GM23338 (cell line): ENCODE measurements around the gene DNAI1. TPM values are rescaled to one million over a fixed set of nuclear protein-coding genes. Genes with fewer than 3 reads are reported as not detected.
A peak's percentile ranks its signal among the peaks of the same experiment; 100 is the strongest.

Experiments used
- ATAC-seq: fragments of 200-7000 bp; cut with Tn5 transposase; 3 replicates; pipeline ENCODE4 v1.9.1; 2020
- DNase-seq: peaks from one replicate; pipeline ENCODE4 v3.0.0-alpha.2; 2015; ENCODE audit warnings: low spot score
- H2AFZ ChIP-seq: fragments of 200-600 bp; sonication (generic); 2 replicates; pipeline ENCODE4 v1.8.0; 2016; ENCODE audit warnings: antibody characterized with exemption, mild to moderate bottlenecking, moderate library complexity
- H3F3A ChIP-seq: fragments of 200-600 bp; sonication (generic); replicated peaks from 2 replicates; pipeline ENCODE4 v1.8.0; 2017; ENCODE audit warnings: antibody characterized with exemption, mixed run types, low read depth
- H3K27ac ChIP-seq: fragments of 200-600 bp; sonication (generic); 2 replicates; pipeline ENCODE4 v1.6.1; 2016; ENCODE audit warnings: low read depth
- H3K27me3 ChIP-seq: fragments of 200-600 bp; sonication (generic); 2 replicates; pipeline ENCODE4 v1.8.0; 2016; ENCODE audit warnings: mild to moderate bottlenecking, mixed run types, moderate library complexity; ENCODE audit not compliant: insufficient read depth
- H3K36me3 ChIP-seq: fragments of 200-600 bp; sonication (generic); 2 replicates; pipeline ENCODE4 v1.8.0; 2016; ENCODE audit warnings: mild to moderate bottlenecking; ENCODE audit not compliant: insufficient read depth
- H3K4me1 ChIP-seq: fragments of 200-600 bp; sonication (generic); 2 replicates; pipeline ENCODE4 v1.8.0; 2016; ENCODE audit warnings: mild to moderate bottlenecking, moderate library complexity; ENCODE audit not compliant: insufficient read depth
- H3K4me2 ChIP-seq: fragments of 200-600 bp; sonication (generic); 2 replicates; pipeline ENCODE4 v1.7.1; 2017; ENCODE audit warnings: mixed run types
- H3K4me3 ChIP-seq: fragments of 200-600 bp; sonication (generic); 2 replicates; pipeline ENCODE4 v1.6.1; 2016; ENCODE audit warnings: mixed run types
- H3K79me2 ChIP-seq: fragments of 200-600 bp; sonication (generic); replicated peaks from 2 replicates; pipeline ENCODE4 v1.8.0; 2017; ENCODE audit warnings: mild to moderate bottlenecking; ENCODE audit not compliant: insufficient read depth
- H3K9me2 ChIP-seq: fragments of 200-600 bp; sonication (generic); 2 replicates; pipeline ENCODE4 v1.8.0; 2017; ENCODE audit not compliant: insufficient read depth
- H4K20me1 ChIP-seq: fragments of 200-600 bp; sonication (generic); replicated peaks from 2 replicates; pipeline ENCODE4 v1.8.0; 2017; ENCODE audit warnings: mild to moderate bottlenecking; ENCODE audit not compliant: insufficient read depth
- H3K27ac Mint-ChIP-seq: 2 replicates; pipeline ENCODE4 v1.8.0; 2020; ENCODE audit warnings: inconsistent platforms, mild to moderate bottlenecking, moderate library complexity, mixed read lengths
- H3K27me3 Mint-ChIP-seq: 3 replicates; pipeline ENCODE4 v1.8.0; 2022; ENCODE audit warnings: low read depth, mild to moderate bottlenecking, moderate library complexity, mixed read lengths, inconsistent platforms; ENCODE audit not compliant: insufficient read depth, poor library complexity
- H3K36me3 Mint-ChIP-seq: 3 replicates; pipeline ENCODE4 v1.8.0; 2021; ENCODE audit warnings: low read depth, mild to moderate bottlenecking, inconsistent platforms, moderate library complexity, mixed read lengths
- H3K4me1 Mint-ChIP-seq: 3 replicates; pipeline ENCODE4 v1.8.0; 2020; ENCODE audit warnings: mild to moderate bottlenecking, inconsistent platforms, mixed read lengths
- H3K4me3 Mint-ChIP-seq: 3 replicates; pipeline ENCODE4 v1.8.0; 2021; ENCODE audit warnings: moderate library complexity, mild to moderate bottlenecking, inconsistent platforms, mixed read lengths
- H3K9me3 Mint-ChIP-seq: 3 replicates; pipeline ENCODE4 v1.8.0; 2020; ENCODE audit warnings: moderate library complexity, mild to moderate bottlenecking, inconsistent platforms, mixed read lengths
- EZH2 ChIP-seq: fragments of 200-600 bp; sonication (generic); IDR thresholded peaks from one replicate; pipeline ENCODE4 v1.8.0; 2017; ENCODE audit warnings: antibody characterized with exemption, mild to moderate bottlenecking, low read depth; ENCODE audit not compliant: unreplicated experiment
- EZH2phosphoT487 ChIP-seq: fragments of 200-600 bp; sonication (generic); IDR thresholded peaks from one replicate; pipeline ENCODE4 v1.8.1; 2018; ENCODE audit warnings: antibody characterized with exemption; ENCODE audit not compliant: unreplicated experiment
- JUNB ChIP-seq: IDR thresholded peaks from one replicate; pipeline ENCODE4 v1.6.1; 2016; ENCODE audit warnings: antibody characterized with exemption; ENCODE audit not compliant: unreplicated experiment
- NANOG ChIP-seq: IDR thresholded peaks from 2 replicates; pipeline ENCODE4 v1.6.1; 2016; ENCODE audit warnings: antibody characterized with exemption, borderline replicate concordance
- STAT1 ChIP-seq: IDR thresholded peaks from one replicate; pipeline ENCODE4 v1.6.1; 2016; ENCODE audit warnings: antibody characterized with exemption; ENCODE audit not compliant: unreplicated experiment
- ZNF331 ChIP-seq: fragments of 250-450 bp; sonication (Bioruptor Pico); IDR thresholded peaks from 2 replicates; pipeline ENCODE4 v1.5.0; 2020; ENCODE audit warnings: low read depth, mild to moderate bottlenecking, moderate library complexity
- polyA plus RNA-seq: library from polyadenylated mRNA; unstranded; fragments of >200 nt; fragmentation: Nextera tagmentation; extraction: Ambion mirVana; gene quantifications from 2 replicates; pipeline ENCODE4 v1.2.1, GENCODE V29; 2016
- total RNA-seq: library from RNA; depleted of rRNA; stranded (reverse); fragments of >200 nt; shearing (Covaris generic); gene quantifications from 2 replicates; pipeline ENCODE4 v1.2.3, GENCODE V29; 2014
- TF ChIP-seq, protein P1 (sequence below): IDR thresholded peaks from one replicate; pipeline ENCODE4 v1.6.1; 2018; ENCODE audit warnings: antibody characterized with exemption; ENCODE audit not compliant: unreplicated experiment
- TF ChIP-seq, protein P2 (sequence below), 2 experiments: fragments of 200-600 bp in 1 of 2; sonication (generic) in 1 of 2; conservative IDR thresholded peaks; 2 replicates each; pipeline versions ENCODE4 v1.5.1 to v1.6.1; 2016 to 2017; ENCODE audit warnings: antibody characterized with exemption in 2 of 2, low read depth in 2 of 2, mild to moderate bottlenecking in 2 of 2, moderate library complexity in 1 of 2
- TF ChIP-seq, protein P3 (sequence below): fragments of 250-450 bp; sonication (Bioruptor Pico); IDR thresholded peaks from 2 replicates; pipeline ENCODE4 v1.5.0; 2020; ENCODE audit warnings: mild to moderate bottlenecking, moderate library complexity
- TF ChIP-seq, protein P4 (sequence below): IDR thresholded peaks from 2 replicates; pipeline ENCODE4 v1.6.1; 2016; ENCODE audit warnings: antibody characterized with exemption

DNAI1 gene
- total and polyA plus RNA-seq, 2 experiments from 2014 or later = 1.0 to 1.1 TPM

DNA sequence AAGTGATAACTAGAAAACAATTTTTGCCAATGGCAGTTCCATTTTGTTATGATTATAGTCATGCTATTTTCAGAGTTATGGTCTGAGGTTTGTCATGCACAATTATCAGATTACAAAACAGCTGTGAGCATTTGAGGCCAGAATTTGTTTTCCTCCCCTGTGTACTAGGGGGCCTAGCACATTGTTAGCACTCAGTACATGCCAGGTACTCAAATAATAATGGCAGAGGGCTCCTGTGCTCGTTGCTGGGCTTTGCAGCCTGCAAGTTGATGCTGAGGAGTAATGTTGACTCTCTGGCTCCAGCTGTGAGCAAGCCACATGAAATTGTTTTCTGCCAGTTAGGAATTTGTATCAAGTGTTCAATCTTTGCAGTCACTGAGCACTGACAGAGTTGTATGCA lies 6.9 kb downstream of the DNAI1 start (continued):
- TF ChIP-seq, protein P1, sequence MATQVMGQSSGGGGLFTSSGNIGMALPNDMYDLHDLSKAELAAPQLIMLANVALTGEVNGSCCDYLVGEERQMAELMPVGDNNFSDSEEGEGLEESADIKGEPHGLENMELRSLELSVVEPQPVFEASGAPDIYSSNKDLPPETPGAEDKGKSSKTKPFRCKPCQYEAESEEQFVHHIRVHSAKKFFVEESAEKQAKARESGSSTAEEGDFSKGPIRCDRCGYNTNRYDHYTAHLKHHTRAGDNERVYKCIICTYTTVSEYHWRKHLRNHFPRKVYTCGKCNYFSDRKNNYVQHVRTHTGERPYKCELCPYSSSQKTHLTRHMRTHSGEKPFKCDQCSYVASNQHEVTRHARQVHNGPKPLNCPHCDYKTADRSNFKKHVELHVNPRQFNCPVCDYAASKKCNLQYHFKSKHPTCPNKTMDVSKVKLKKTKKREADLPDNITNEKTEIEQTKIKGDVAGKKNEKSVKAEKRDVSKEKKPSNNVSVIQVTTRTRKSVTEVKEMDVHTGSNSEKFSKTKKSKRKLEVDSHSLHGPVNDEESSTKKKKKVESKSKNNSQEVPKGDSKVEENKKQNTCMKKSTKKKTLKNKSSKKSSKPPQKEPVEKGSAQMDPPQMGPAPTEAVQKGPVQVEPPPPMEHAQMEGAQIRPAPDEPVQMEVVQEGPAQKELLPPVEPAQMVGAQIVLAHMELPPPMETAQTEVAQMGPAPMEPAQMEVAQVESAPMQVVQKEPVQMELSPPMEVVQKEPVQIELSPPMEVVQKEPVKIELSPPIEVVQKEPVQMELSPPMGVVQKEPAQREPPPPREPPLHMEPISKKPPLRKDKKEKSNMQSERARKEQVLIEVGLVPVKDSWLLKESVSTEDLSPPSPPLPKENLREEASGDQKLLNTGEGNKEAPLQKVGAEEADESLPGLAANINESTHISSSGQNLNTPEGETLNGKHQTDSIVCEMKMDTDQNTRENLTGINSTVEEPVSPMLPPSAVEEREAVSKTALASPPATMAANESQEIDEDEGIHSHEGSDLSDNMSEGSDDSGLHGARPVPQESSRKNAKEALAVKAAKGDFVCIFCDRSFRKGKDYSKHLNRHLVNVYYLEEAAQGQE = no peak
- TF ChIP-seq STAT1 (no peak), NANOG (no peak)
- TF ChIP-seq, protein P2, sequence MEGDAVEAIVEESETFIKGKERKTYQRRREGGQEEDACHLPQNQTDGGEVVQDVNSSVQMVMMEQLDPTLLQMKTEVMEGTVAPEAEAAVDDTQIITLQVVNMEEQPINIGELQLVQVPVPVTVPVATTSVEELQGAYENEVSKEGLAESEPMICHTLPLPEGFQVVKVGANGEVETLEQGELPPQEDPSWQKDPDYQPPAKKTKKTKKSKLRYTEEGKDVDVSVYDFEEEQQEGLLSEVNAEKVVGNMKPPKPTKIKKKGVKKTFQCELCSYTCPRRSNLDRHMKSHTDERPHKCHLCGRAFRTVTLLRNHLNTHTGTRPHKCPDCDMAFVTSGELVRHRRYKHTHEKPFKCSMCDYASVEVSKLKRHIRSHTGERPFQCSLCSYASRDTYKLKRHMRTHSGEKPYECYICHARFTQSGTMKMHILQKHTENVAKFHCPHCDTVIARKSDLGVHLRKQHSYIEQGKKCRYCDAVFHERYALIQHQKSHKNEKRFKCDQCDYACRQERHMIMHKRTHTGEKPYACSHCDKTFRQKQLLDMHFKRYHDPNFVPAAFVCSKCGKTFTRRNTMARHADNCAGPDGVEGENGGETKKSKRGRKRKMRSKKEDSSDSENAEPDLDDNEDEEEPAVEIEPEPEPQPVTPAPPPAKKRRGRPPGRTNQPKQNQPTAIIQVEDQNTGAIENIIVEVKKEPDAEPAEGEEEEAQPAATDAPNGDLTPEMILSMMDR (conservative IDR thresholded peaks at IDR 0.05; ENCODE audit: low read depth in 2 of 2) = no peak

DNA sequence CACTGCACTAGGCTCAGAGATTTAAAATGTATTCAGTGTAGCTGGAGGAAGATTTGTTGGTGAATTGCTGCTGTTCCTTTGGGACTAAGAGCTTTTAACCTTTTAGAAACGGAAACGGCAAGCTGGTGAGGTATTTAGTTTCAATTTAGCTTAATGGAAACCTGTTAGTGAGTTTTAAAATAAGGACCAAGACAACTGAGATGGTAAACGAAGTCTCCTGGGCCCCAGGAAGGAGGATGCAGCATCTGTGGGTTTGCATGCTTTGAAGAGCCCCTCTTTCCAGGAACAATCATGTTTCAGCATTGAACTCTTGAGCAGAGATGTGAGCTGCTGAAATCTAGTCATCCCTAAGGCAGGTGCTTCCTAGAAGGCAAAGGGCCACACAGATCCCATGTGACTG lies 16.5 kb downstream of the DNAI1 start:
- Mint-ChIP-seq H3K9me3 (no peaks in the 10 kb centered on the region), H3K27me3 (peaks cover 6% of the 10 kb centered on the region), H3K27ac (no peak overlapping the region), H3K36me3 (no peaks in the 10 kb centered on the region), H3K4me1 (no peaks in the 10 kb centered on the region), H3K4me3 (no peak overlapping the region)
- Histone ChIP-seq H3K4me2 (no peak overlapping the region), H3K9me2 (no peaks in the 10 kb centered on the region), H3K27me3 (no peaks in the 10 kb centered on the region), H3K27ac (no peak overlapping the region), H4K20me1 (no peaks in the 10 kb centered on the region; the same call in 1 of the 2 replicates), H3K4me1 (no peaks in the 10 kb centered on the region), H3K4me3 (no peak overlapping the region), H2AFZ (0 out of 2 replicates have a peak overlapping the region, but pooled peaks have one; percentile 59), H3K79me2 (no peaks in the 10 kb centered on the region), H3K36me3 (no peaks in the 10 kb centered on the region), H3F3A (no peaks in the 10 kb centered on the region)
- no peak for ATAC-seq
- DNase-seq = no peak
- TF ChIP-seq ZNF331 (CRISPR knock-in tag) (no peak), EZH2phosphoT487 (no peak), EZH2 (no peak), STAT1 (no peak), JUNB (no peak)
- TF ChIP-seq, protein P3, sequence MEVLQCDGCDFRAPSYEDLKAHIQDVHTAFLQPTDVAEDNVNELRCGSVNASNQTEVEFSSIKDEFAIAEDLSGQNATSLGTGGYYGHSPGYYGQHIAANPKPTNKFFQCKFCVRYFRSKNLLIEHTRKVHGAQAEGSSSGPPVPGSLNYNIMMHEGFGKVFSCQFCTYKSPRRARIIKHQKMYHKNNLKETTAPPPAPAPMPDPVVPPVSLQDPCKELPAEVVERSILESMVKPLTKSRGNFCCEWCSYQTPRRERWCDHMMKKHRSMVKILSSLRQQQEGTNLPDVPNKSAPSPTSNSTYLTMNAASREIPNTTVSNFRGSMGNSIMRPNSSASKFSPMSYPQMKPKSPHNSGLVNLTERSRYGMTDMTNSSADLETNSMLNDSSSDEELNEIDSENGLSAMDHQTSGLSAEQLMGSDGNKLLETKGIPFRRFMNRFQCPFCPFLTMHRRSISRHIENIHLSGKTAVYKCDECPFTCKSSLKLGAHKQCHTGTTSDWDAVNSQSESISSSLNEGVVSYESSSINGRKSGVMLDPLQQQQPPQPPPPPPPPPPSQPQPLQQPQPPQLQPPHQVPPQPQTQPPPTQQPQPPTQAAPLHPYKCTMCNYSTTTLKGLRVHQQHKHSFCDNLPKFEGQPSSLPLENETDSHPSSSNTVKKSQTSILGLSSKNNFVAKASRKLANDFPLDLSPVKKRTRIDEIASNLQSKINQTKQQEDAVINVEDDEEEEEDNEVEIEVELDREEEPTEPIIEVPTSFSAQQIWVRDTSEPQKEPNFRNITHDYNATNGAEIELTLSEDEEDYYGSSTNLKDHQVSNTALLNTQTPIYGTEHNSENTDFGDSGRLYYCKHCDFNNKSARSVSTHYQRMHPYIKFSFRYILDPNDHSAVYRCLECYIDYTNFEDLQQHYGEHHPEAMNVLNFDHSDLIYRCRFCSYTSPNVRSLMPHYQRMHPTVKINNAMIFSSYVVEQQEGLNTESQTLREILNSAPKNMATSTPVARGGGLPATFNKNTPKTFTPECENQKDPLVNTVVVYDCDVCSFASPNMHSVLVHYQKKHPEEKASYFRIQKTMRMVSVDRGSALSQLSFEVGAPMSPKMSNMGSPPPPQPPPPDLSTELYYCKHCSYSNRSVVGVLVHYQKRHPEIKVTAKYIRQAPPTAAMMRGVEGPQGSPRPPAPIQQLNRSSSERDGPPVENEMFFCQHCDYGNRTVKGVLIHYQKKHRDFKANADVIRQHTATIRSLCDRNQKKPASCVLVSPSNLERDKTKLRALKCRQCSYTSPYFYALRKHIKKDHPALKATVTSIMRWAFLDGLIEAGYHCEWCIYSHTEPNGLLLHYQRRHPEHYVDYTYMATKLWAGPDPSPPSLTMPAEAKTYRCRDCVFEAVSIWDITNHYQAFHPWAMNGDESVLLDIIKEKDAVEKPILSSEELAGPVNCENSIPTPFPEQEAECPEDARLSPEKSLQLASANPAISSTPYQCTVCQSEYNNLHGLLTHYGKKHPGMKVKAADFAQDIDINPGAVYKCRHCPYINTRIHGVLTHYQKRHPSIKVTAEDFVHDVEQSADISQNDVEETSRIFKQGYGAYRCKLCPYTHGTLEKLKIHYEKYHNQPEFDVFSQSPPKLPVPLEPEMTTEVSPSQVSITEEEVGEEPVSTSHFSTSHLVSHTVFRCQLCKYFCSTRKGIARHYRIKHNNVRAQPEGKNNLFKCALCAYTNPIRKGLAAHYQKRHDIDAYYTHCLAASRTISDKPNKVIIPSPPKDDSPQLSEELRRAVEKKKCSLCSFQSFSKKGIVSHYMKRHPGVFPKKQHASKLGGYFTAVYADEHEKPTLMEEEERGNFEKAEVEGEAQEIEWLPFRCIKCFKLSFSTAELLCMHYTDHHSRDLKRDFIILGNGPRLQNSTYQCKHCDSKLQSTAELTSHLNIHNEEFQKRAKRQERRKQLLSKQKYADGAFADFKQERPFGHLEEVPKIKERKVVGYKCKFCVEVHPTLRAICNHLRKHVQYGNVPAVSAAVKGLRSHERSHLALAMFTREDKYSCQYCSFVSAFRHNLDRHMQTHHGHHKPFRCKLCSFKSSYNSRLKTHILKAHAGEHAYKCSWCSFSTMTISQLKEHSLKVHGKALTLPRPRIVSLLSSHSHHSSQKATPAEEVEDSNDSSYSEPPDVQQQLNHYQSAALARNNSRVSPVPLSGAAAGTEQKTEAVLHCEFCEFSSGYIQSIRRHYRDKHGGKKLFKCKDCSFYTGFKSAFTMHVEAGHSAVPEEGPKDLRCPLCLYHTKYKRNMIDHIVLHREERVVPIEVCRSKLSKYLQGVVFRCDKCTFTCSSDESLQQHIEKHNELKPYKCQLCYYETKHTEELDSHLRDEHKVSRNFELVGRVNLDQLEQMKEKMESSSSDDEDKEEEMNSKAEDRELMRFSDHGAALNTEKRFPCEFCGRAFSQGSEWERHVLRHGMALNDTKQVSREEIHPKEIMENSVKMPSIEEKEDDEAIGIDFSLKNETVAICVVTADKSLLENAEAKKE (CRISPR knock-in tag) = no peak
- TF ChIP-seq, protein P4, sequence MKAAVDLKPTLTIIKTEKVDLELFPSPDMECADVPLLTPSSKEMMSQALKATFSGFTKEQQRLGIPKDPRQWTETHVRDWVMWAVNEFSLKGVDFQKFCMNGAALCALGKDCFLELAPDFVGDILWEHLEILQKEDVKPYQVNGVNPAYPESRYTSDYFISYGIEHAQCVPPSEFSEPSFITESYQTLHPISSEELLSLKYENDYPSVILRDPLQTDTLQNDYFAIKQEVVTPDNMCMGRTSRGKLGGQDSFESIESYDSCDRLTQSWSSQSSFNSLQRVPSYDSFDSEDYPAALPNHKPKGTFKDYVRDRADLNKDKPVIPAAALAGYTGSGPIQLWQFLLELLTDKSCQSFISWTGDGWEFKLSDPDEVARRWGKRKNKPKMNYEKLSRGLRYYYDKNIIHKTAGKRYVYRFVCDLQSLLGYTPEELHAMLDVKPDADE = no peak
- TF ChIP-seq, protein P2 (conservative IDR thresholded peaks at IDR 0.05; ENCODE audit: low read depth in 2 of 2) = no peak
